ENCODE data around the gene TXNDC15. TPM values are rescaled to one million over a fixed set of nuclear protein-coding genes. Genes with fewer than 3 reads are reported as not detected.

Gene TXNDC15
- total and polyA plus RNA-seq, 2 of the 13 experiments (the other 11 are each of a cell fraction or from before 2014, with no cell fraction given): 22.2 to 49.9 TPM

- TF ChIP-seq FOSL2 (CRISPR knock-in tag; IDR thresholded peaks at IDR 0.05) (peak; percentile 31; the same call in 1 of the 2 replicates), MTF2 (CRISPR knock-in tag; IDR thresholded peaks at IDR 0.05; ENCODE audit: borderline replicate concordance) (peak; percentile 88; the same call in 1 of the 2 replicates), ZNF652 (CRISPR knock-in tag; IDR thresholded peaks at IDR 0.05; ENCODE audit: borderline replicate concordance, low read depth) (no peak), PHF21A (CRISPR knock-in tag; IDR thresholded peaks at IDR 0.05) (peak; percentile 18; the same call in 1 of the 2 replicates), SP140L (CRISPR knock-in tag; IDR thresholded peaks at IDR 0.05; ENCODE audit: borderline replicate concordance) (no peak), ZBTB8A (CRISPR knock-in tag; IDR thresholded peaks at IDR 0.05; ENCODE audit: borderline replicate concordance, low read depth) (no peak), ZNF44 (CRISPR knock-in tag; IDR thresholded peaks at IDR 0.05) (no peak; the same call in 1 of the 2 replicates), HBP1 (CRISPR knock-in tag; IDR thresholded peaks at IDR 0.05; ENCODE audit: low read depth) (0 out of 2 replicates have a peak, but pooled peaks have one; percentile 51), ZNF619 (CRISPR knock-in tag; IDR thresholded peaks at IDR 0.05) (no peak), ZNF709 (CRISPR knock-in tag; IDR thresholded peaks at IDR 0.05) (peak; percentile 79), ESRRA (CRISPR knock-in tag; IDR thresholded peaks at IDR 0.05; ENCODE audit: low read depth) (peak; percentile 59; the same call in 1 of the 2 replicates), RARG (CRISPR knock-in tag; IDR thresholded peaks at IDR 0.05; ENCODE audit: low read depth) (no peak), ZBTB44 (CRISPR knock-in tag; IDR thresholded peaks at IDR 0.05) (peak; percentile 60; the same call in 1 of the 2 replicates), CENPBD1 (CRISPR knock-in tag; IDR thresholded peaks at IDR 0.05; ENCODE audit: borderline replicate concordance, low read depth) (no peak; the same call in 1 of the 2 replicates), ZNF564 (CRISPR knock-in tag; IDR thresholded peaks at IDR 0.05) (peak; percentile 85), LBX2 (CRISPR knock-in tag; IDR thresholded peaks at IDR 0.05; ENCODE audit: borderline replicate concordance) (no peak), AGO2 (optimal IDR thresholded peaks at IDR 0.05; ENCODE audit: low read depth, low read length) (peak; percentile 99), HOXA9 (CRISPR knock-in tag; IDR thresholded peaks at IDR 0.05; ENCODE audit: borderline replicate concordance) (peak; percentile 67), ZNF354B (CRISPR knock-in tag; IDR thresholded peaks at IDR 0.05) (0 out of 2 replicates have a peak, but pooled peaks have one; percentile 55), EZH2 (conservative IDR thresholded peaks at IDR 0.05; ENCODE audit: low read depth, low read length) (no peak), ZNF18 (CRISPR knock-in tag; IDR thresholded peaks at IDR 0.05; ENCODE audit: insufficient replicate concordance) (no peak), HDAC2 (CRISPR knock-in tag; IDR thresholded peaks at IDR 0.05) (peak; percentile 53; the same call in 1 of the 2 replicates), KDM5A (IDR thresholded peaks at IDR 0.05; ENCODE audit: borderline replicate concordance, low read length) (0 out of 2 replicates have a peak, but pooled peaks have one; percentile 40)
Measured at GRCh38 chr5:134845852-134846640, 28.1 kb upstream of the TXNDC15 start, which contains the start of gene C5orf24 (continued).

Measured in HepG2 (cell line).